ENCODE data around the gene TMEM14B.

GRCh38 chr6:10721850-10722569, 25.6 kb upstream of the TMEM14B start:
- no peak for TF ChIP-seq CTCF (IDR thresholded peaks at IDR 0.05 in 2 of 3, conservative IDR thresholded peaks at IDR 0.05 in 1 of 3; ENCODE audit: insufficient read depth in 2 of 3, low read depth in 1 of 3, low read length in 3 of 3)
- TF ChIP-seq POLR2A (conservative IDR thresholded peaks at IDR 0.05): no peak
- no peak for TF ChIP-seq ATF7 (IDR thresholded peaks at IDR 0.05)
- TF ChIP-seq SPI1 (IDR thresholded peaks at IDR 0.05; ENCODE audit: borderline replicate concordance, low read depth, low read length): no peak
- TF ChIP-seq, protein P1, sequence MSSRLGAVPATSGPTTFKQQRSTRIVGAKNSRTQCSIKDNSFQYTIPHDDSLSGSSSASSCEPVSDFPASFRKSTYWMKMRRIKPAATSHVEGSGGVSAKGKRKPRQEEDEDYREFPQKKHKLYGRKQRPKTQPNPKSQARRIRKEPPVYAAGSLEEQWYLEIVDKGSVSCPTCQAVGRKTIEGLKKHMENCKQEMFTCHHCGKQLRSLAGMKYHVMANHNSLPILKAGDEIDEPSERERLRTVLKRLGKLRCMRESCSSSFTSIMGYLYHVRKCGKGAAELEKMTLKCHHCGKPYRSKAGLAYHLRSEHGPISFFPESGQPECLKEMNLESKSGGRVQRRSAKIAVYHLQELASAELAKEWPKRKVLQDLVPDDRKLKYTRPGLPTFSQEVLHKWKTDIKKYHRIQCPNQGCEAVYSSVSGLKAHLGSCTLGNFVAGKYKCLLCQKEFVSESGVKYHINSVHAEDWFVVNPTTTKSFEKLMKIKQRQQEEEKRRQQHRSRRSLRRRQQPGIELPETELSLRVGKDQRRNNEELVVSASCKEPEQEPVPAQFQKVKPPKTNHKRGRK (tag; IDR thresholded peaks at IDR 0.05): no peak
- TF ChIP-seq TGIF2 (CRISPR knock-in tag; IDR thresholded peaks at IDR 0.05): no peak
- no peak for TF ChIP-seq CBX5 (IDR thresholded peaks at IDR 0.05; ENCODE audit: borderline replicate concordance, low read depth)
- no peak for TF ChIP-seq BACH1 (tag; IDR thresholded peaks at IDR 0.05)
- TF ChIP-seq, protein P2, sequence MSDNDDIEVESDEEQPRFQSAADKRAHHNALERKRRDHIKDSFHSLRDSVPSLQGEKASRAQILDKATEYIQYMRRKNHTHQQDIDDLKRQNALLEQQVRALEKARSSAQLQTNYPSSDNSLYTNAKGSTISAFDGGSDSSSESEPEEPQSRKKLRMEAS (CRISPR knock-in tag; IDR thresholded peaks at IDR 0.05): no peak
- TF ChIP-seq, protein P3, sequence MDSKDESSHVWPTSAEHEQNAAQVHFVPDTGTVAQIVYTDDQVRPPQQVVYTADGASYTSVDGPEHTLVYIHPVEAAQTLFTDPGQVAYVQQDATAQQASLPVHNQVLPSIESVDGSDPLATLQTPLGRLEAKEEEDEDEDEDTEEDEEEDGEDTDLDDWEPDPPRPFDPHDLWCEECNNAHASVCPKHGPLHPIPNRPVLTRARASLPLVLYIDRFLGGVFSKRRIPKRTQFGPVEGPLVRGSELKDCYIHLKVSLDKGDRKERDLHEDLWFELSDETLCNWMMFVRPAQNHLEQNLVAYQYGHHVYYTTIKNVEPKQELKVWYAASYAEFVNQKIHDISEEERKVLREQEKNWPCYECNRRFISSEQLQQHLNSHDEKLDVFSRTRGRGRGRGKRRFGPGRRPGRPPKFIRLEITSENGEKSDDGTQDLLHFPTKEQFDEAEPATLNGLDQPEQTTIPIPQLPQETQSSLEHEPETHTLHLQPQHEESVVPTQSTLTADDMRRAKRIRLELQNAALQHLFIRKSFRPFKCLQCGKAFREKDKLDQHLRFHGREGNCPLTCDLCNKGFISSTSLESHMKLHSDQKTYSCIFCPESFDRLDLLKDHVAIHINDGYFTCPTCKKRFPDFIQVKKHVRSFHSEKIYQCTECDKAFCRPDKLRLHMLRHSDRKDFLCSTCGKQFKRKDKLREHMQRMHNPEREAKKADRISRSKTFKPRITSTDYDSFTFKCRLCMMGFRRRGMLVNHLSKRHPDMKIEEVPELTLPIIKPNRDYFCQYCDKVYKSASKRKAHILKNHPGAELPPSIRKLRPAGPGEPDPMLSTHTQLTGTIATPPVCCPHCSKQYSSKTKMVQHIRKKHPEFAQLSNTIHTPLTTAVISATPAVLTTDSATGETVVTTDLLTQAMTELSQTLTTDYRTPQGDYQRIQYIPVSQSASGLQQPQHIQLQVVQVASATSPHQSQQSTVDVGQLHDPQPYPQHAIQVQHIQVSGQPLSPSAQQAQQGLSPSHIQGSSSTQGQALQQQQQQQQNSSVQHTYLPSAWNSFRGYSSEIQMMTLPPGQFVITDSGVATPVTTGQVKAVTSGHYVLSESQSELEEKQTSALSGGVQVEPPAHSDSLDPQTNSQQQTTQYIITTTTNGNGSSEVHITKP (IDR thresholded peaks at IDR 0.05; ENCODE audit: partially characterized antibody): no peak
- no peak for TF ChIP-seq RAD21 (CRISPR knock-in tag; conservative IDR thresholded peaks at IDR 0.05 in 1 of 2, IDR thresholded peaks at IDR 0.05 in 1 of 2)
- TF ChIP-seq SMARCA5 (IDR thresholded peaks at IDR 0.05): no peak
- no peak for TF ChIP-seq EZH2 (IDR thresholded peaks at IDR 0.05; ENCODE audit: borderline replicate concordance, low read depth, low read length)
